GM21717 (cell line): Measurements from ENCODE around the gene ASPG.

Source experiments
- ATAC-seq: cut with Tn5 transposase; IDR thresholded peaks from one replicate; pipeline ENCODE4 v1.9.1; 2021; ENCODE audit warnings: mild to moderate bottlenecking, moderate library complexity; ENCODE audit not compliant: unreplicated experiment

The ASPG gene

DNA sequence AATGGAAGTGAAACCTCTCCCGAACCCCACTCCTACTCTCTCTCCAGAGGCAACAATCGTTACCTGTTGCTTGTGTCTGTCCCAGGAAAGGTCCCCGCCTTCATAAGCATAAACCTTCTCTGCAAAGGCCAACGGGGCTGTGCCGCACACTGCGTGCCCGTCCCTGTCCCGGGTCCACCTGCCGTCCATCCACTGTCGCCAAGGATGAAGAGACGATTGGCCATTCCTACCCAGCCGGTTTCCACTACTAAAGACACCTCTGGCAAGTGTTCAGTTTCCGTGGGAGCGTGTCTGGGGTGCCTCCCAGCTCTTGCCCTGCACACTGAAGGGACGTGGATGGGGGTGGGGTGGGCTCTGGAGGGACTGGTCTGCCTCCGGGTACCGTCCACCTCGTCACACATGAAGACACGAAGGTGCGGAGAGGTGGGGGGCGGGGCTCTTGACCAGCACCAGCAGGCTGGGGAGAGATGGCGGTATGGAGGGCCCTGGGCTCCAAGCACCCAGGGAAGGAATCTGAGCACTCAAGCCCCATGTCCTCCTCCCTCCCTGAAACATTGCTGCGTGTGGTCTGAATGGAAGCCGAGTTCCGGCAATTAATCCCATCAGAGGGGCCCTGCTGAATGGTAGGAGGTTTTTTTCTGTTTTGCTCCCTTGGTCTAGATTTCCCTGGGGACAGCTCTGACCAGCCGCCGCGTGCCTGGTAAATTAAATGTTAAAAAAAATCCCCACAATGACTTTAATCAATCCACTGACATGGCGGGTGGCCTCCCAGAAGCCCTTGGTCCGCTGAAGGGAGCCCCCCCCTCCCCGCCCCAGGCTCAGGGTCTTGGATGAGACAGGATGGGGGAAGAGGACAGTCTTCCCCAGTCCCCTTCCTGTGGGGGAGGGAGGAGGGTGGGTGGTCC lies 48.8 kb downstream of the ASPG start:
- ATAC-seq: no peak

DNA sequence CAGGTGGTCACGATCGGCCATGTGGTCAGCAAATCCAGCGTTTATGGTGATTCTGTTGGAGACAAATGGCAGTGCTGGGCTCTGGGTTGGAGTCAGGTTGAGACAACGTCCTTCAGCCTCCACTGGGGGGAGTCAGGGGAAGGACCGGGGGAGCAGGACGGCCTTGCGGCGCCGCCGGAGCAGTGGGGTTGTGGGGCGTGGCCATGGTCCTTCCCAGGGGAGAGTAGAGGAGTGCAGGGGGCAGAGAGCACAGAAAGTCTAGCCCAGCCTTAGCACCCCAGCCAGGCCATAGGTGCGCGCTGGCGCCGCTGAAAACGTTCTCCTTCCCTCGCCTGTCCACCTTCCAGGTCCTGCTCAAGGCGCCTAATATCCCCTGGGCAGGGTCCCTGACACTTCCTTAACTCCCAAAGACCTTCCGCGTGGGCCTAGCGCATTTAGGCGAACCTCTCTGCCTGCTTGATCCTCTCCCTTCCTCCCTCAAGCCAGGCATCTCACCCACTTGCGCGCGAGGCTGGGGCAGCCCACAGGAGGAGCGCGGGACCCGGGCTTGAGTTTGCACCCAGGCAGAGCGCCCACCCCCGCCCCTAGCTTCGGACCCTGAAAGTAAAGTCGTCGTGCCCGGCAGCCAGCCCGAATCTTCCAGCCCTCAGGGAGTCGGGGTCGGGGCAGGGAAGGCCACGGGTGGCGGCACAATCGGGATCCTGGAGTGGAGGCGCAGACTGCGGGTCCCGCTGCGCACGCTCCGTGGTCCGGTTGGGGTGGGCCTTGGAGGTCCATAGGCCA lies 49.8 kb downstream of the ASPG start:
- no peak for ATAC-seq

DNA sequence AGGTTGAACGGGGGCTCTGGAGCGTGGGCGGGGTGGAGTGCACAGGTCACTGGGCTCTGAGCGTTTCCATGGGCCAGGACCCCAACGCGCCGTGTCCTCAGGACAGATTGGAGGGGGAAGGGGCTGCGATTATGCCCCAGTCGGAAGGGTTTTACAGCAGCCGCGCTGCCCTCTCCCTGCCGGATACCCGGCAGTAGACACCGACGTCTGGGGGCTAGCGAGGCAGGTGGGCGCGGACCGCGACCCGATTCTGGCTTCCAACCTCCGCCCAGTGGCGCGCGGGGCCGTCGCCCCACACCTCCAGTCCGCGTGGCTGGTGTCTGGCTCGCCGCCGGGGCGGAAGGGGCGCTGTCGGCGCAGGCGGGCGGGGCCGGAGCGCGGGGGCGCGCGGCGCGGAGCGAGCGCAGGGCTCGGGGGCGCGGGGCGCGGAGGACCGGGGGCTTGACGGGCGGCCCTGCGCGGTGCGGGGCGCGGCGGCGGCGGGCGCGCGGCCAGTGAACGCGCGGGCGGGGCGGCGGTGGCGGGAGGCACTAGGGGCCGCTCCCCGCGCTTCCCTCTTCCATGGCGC lies 50.5 kb downstream of the ASPG start:
- ATAC-seq: no peak

DNA sequence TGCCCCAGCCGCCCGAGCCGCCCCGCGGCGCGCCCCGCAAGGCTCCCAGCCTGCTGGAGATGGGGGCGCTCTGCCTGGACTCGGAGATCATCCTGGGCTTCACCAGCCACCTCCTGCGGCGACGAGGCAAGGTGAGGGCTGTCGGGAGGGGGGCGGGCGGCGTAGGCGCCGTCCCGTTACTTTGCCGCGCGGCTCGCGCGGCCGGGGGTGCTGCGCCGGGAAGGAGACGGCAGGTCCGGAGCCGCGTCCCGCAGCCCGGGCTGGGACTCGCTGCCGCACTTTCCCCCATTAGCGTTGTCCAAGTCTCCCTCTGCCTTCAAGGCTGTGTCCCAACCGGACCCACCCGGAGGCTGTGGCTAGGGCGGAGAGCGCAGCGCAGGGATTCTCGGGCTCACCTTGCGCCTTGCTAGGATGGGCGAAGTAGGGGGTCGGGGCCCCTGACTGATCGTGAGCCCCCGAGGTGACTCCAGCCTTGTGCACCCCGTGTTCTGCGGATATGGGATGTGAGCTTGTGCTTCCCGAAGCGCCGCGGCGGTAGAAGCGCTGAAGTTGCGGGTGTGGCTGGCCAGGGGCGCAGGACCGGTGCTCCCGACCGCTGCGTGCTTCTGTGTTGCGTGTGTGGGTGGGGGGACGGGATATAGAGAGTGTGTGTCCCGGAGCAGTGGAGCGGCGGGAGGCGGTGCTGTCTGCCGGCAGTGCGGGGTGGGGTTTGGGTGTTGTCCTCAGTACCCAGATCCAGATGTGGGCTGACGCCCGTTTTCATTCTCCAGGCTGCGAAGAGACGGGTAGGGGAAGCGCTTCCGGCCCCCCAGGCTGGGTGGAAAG lies 51.2 kb downstream of the ASPG start:
- ATAC-seq: no peak

DNA sequence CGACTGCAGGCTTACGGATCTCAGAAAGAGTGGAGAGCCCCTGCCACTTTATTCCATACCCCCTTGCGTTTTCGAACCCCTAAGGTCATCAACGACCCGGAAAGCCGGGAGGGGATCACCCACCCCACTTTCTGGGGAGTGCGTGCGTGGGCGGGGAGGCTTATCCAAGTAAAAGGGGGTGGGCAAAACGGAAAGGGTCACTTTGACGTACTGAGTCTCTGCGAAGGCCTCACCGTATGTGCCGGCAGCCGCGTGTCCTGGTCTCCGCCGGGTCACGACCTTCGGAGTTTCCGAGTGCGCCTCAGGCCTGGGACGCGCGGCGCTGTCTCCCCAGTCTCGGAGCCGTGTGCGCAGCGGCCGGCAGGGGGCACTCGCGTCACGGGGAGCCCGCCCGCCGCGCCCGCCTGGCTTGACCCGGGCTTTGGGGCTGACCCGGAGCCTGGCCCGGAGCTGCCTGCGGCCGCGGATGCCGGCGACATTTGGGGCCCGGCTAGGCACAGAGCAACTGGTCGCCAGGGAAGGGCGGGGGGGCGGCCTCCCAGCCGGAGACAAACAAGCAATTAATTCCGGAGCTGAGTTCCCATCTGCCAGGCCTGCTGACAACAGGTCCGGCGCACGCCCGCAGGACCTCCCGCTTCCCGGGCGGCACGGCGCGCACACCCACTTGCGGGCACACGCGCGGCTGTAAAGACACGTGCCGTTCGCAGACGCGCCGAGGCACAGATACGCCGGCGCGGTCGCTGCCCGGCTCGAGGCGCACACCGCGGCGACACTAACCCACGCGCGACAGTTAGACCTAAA lies 52.0 kb downstream of the ASPG start:
- ATAC-seq: no peak

DNA sequence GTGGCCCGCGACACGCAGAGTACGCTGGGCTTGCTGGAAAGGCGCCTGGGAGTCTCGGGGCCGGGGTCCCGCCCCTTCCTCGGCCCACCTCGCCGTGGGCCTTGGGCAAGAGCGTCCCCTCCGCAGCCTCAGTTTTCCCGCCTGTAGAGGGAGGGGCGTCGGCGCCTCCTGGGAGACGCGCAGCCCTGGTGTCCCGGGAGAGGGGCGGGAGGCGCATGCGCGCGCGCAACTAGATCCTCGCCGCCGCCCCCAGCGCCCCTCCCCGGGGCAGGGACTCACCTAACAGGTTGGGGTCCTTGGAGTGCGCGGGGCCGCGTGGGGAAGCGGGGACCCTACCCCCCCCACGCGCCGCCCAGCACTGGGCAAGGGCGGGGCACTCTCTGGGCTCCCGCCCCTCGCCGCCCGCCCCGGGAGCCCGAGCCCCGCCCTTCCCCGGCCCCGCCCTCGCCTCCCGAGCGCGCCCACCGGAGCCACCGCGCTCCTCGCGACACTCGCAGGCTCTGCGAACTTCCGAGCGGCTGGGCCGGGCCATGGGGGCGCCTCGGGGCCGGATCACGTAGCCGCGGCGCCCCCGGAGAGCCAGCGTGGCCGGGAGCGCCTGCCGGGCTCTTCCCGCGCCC lies 52.7 kb downstream of the ASPG start, which contains the start of gene KIF26A:
Gene KIF26A (plus strand): TSS at position 490 of the 620 bp plus-strand sequence. CDS start 136 bp downstream, outside the sequence.
- no peak for ATAC-seq

DNA sequence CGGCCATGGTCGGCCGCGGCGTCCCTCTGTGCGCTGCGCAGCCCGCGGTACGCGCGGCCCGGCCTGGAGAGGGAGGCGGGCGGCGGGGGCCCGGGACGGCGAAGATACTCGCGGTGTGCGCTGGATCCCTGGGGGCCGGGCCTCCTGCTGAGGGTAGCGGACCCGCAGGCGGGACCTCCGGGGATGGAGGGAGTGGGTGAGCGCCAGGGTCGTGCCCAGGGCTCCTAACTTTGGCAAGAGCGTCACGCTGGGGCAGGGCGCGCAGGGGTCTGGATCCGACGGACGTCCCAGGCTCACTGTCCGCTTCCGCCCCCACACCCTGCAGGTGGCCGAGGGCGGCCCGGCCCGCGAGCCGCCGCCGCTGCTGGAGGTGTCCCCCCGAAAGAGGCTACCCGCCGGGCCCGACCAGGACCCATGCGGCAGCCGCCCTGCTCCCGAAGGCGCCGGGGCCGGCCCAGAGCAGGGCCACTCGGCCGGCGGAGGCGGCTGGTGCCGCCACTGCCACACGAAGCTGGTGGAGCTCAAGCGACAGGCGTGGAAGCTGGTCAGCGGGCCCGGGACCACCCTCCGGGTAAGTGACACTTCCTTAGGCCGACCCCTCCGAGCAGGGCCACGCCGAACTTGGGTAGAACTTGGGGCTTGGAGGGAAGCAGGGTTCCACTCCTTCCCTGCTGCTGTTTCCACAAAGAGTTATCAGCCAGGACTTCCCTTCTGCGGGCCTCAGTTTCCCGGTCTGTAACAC lies 53.4 kb downstream of the ASPG start:
- ATAC-seq: no peak

DNA sequence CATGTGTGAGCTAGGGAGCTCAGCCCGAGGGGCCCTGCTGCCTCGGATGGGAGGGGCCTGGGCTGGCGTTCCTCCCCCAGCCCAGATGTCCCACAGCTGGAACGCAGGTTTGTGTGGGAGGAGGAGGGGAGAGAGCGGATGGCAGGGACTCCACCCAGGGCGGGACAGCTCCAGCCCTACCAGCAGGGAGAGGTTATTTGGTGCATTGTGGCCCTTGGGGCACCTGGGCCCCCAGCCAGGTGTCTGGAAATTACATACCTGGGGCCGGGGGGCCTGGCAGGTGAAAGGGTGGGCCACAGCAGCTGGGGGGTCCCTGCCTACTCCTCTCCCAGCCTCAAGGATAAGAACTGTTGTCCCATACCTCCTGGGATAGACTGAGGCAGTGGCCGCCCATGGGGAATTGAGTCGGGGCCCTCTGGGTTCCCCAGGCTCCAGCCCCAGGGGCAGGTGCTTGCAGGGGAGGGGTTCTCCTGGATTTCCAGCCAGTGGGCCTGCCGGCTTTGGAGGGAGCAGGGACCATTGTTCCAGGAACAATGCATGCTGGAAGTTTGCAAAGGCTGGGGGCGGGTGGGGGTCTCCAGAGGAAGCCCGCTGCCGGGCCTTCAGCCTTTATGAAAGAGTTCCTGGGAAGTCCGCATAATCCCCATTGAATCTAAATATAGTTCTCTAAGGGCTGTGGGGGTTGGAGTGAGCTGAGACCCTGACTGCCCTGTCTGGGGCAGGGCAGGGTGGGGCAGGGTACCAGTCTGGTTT lies 54.1 kb downstream of the ASPG start:
- ATAC-seq: no peak

DNA sequence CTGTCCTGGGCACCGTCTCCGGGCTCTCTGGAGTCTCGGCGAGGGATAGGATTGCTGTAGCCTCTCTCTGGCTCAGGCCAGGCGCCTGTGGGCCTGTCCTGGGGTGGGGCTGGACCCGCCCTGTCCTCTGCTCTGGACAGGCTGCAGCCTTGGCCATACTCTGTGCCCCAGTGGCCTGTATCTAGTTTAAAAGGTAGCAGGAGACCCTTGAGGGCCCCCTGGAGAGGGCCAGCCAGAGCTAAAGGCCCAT lies 54.6 kb downstream of the ASPG start:
- ATAC-seq: no peak

DNA sequence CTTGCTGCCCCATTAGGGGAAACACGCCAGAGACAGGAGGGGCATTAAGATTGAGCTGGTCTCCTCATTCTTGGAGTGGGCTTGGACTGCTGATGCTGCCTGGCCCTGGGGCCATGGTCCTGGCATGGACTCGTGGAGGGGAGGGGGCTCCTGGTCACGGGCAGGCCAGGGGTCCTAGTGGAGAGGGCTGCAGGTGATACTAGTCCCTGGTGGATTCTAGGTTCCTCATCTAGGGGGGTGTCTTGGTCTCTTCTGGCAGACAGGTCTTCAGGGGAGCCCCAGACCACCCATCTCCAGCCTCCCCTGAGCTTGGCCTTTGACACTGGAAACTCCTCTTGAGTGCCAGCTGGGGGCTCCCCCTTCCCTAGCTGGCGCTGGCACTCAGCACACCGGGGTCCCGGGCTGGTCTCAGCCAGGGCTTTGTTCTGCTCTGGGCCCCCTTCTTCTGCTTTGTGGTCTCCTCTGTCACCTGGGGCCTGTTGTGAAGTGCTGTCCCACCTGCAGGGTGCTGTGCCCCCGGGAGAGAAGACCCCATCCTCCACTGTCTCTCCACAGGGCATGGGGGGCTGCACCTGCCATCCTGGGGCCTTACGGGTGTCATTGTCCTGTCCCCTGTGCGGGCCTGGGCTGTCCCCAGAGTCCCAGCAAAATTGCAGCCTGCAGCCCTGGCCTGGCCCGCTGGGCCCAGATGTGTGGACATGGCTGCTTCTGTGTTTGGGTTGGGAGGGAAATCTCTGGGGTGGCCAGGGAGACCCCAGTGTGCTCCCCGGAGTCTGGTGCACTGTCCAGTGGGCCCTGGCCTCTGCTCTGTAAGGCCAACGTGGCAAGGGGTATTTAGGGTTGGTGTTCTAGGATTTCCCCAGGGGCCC lies 55.2 kb downstream of the ASPG start:
- no peak for ATAC-seq

DNA sequence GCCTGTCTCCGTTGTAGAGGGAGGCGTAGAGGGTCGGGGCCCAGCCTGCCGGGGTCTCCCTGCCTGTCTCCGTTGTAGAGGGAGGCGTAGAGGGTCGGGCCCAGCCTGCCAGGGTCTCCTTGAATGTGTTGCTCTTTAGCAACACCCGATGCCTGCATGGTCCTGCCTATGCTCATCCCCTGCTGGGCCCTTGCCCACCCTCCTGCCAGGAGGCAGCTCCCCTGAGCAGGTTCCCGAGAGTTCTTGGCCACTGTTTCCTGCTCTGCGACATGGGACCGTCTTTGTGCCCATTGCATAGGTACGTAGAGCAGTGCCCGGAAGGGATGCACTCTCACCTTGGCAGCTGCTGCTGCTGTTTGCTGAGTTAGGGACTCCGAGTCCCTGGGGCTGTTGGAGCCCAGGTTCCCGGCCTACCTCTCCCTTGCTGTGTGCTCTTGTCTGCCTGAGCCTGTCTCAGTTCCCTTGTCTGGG lies 56.2 kb downstream of the ASPG start:
- ATAC-seq: no peak

DNA sequence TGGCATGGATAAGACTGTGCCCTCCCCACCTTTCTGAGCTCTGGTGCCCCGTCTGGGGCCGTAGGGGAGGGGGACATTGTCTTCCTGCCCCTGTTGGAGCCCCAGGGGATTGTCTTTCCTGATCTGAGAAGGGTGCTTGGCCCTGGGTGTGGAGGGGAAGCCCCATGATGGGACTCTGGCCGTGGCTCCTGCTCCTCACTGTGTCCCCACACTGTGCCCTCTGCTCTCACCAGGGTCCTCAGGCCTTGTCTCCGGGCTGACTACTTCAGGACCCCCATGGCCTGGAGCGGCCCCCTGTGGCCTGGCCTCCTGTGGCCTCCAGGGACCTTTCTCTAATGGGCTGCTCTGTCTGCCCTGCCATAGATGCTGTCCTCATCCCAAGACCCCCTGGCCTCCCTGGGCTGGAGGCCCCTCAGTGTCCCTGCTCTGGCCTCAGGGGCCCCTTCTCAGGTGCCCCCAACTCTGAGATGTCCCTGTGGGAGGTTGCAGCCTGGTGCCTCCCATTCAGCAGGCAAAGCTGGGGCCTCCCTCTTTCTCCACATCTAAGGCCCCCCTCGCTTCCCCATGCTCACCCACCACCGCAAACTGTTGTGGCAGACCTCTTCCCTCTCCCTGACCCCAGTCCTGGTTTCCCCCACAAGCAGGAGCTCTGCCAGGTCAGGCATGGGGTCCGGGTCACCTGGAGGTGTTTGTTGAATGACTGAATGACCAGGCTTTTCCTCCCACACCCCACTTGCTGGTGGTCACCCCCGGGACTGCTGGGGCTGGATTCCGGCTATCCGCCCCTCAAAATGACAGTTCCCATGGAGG lies 56.8 kb downstream of the ASPG start:
- ATAC-seq: no peak

DNA sequence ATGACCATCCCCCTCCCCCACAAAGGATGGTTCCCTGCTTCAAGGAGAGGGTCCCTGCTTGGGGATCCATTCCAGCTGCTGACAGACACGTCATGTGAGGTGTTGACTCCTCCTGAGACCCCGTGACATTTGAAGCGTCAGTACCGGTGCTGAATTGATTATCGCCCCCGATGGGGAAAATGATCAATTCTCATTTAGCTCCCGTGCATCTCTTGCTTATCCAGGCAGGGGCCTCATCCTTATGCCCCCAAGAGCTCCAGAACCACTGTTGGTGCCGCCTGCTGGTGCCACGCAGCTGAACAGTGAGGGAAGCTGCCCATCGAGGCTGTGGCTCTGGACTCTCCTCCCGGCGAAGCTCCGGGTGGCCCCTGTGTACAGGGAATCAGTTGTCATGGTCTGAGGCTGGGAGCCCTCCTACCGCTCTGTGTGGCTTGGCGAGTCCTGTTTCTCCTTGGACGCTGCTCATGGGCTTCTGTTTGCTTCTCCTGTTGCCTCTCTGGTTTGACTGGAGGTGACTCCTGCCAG lies 57.5 kb downstream of the ASPG start:
- ATAC-seq: no peak

DNA sequence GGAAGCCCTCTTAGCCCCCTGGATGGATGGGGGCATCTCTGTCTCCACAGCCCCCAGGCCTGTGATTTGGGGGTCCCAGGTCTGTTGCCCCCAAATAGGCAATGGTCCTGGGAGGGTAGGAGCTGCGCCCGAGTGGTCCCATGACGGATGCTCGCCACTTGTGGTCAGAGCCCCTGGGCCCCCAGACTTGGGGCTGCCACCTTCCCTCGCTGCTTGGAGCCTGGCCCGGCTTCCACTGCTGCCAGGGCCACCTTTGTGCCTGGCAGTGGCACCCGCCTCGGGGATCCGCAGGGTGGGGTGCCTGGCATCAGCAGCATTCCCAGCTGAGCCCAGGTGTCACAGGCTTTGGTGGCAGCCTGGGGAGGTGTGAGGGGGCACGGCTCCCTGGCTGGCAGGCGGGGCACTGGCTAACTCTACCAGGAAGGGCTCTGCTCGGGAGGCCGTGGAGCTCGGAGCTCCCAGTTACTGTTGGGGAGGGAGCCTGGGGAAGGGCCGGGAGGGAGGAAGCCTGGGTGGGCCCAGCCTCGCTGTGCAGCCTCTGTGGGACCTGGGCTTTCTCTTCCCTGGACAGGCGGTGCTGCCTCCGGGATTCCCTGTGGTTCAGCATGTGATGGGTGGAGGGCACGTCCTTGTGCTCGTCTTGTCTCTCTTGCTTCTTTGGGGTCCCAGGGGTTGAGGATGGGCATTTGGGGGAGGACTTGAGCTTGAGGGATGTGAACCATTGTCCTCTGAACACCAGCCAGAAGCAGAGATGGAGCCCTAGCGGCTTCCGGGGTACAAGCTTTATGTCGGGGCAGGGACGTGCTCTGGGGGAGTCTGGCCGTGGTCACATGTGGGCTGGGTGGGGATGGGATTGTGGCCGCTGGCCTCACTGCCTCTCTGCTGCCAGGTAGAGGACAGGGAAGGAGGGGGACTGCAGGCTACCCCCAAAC lies 58.3 kb downstream of the ASPG start:
- ATAC-seq: no peak

DNA sequence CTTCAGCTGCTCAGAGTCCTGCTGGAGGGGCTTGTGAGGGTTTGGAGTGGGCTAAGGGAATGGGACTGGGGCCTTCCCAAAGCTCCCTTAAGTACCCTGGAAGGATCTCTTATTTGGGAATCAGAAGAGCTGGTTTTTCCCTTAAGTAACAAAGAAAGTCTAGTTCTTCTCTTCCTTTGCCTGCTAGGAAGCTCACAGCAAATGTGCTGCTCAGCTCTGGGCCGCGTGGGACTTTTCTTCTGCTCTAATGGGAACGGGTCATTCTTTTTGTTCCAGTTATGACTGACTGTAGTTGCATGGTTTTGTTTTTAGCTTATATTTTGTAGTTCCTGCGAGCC lies 58.9 kb downstream of the ASPG start:
- no peak for ATAC-seq
